Astrocyte of the cerebellum (primary cell): ENCODE data around the gene TENT4A.
A peak's percentile ranks its signal among the peaks of the same experiment; 100 is the strongest.

Source experiments
- DNase-seq: peaks from one replicate; pipeline ENCODE4 v3.0.0-alpha.2; 2011; ENCODE audit warnings: low read depth
- H3K4me3 ChIP-seq: 2 replicates; pipeline ENCODE4 v1.5.1; 2011; ENCODE audit warnings: mild to moderate bottlenecking, low read depth, low read length, moderate library complexity
- in situ Hi-C: cut with HindIII; loops from 2 replicates; pipeline ENCODE4 v1.10.0; 2017; ENCODE audit warnings: low sequenced_read_pairs
- TF ChIP-seq, protein P1 (sequence below): IDR thresholded peaks from 2 replicates; pipeline ENCODE4 v1.5.1; 2012; ENCODE audit warnings: low read length, low read depth, moderate library complexity, mild to moderate bottlenecking; ENCODE audit errors: missing control alignments

Gene TENT4A

DNA sequence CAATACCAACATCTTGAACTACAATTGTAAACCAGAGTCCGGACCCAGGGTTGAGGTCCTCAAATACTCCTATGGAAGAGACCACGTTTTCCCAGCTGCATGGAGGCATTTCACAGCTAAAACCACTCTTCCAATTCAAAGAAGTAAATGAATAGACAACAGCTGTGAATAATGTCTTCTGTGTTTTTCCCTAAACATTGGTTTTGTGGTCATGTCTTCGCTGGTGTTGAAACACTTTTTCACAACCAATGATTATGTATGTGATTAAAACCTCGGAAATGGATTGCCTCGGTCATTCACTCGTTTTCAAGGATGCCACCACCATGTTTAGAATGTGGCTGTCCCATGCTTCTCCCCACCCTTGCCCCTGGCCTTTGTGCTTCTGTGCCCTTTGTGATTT lies 9.4 kb upstream of the TENT4A start:
- in situ Hi-C loops = no loop called here
- H3K4me3 ChIP-seq = no peak overlapping the region
- TF ChIP-seq, protein P1, sequence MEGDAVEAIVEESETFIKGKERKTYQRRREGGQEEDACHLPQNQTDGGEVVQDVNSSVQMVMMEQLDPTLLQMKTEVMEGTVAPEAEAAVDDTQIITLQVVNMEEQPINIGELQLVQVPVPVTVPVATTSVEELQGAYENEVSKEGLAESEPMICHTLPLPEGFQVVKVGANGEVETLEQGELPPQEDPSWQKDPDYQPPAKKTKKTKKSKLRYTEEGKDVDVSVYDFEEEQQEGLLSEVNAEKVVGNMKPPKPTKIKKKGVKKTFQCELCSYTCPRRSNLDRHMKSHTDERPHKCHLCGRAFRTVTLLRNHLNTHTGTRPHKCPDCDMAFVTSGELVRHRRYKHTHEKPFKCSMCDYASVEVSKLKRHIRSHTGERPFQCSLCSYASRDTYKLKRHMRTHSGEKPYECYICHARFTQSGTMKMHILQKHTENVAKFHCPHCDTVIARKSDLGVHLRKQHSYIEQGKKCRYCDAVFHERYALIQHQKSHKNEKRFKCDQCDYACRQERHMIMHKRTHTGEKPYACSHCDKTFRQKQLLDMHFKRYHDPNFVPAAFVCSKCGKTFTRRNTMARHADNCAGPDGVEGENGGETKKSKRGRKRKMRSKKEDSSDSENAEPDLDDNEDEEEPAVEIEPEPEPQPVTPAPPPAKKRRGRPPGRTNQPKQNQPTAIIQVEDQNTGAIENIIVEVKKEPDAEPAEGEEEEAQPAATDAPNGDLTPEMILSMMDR = no peak
- DNase-seq = peak; percentile 22

DNA sequence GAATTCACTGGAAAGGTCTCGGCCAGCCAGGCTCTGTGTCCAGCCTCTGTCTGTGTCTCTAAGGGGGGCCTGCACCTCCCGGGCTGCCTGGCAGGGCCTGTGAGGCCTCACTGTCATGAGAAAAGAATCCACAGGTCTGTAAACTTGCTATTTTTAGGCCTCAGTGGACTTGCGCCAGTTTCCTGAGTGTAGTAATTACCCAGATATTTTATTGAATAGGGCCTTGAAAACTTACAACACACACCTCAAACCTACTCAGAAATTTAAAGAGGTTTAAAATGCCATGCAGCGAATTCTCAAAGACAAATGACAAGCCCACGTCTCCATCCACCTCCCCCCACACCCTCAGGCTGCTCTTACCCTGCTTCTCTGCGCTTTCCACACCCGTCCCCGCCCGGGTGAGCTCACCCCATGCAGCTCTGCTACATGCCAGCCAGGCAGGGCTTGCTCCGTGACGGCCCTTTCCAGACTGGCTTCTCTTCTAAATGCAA lies 8.8 kb upstream of the TENT4A start:
- peak; percentile 78 for DNase-seq
- in situ Hi-C loops = no loop called here
- no peak overlapping the region for H3K4me3 ChIP-seq
- TF ChIP-seq, protein P1 = no peak

DNA sequence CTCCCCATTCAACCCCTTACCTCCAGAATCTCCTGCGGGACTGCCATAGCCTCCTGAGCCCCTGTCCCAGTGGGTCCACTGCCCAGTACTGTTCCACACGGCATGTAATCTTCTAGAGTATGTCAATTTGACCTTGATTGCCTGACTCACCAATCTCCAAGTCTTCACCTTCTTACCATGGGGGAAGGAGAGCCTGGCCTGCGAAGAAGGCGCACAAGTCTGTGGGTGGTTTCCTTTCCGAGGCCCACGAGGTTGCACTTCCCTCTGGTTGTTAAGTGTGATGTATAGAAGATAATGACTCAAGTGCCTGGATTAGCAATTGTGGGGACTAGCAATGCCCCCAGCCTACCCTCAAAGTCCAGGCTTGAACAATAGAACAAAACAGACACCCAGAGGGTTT lies 8.1 kb upstream of the TENT4A start:
- in situ Hi-C loops = no loop called here
- TF ChIP-seq, protein P1 = no peak
- H3K4me3 ChIP-seq = no peak overlapping the region
- no peak for DNase-seq

DNA sequence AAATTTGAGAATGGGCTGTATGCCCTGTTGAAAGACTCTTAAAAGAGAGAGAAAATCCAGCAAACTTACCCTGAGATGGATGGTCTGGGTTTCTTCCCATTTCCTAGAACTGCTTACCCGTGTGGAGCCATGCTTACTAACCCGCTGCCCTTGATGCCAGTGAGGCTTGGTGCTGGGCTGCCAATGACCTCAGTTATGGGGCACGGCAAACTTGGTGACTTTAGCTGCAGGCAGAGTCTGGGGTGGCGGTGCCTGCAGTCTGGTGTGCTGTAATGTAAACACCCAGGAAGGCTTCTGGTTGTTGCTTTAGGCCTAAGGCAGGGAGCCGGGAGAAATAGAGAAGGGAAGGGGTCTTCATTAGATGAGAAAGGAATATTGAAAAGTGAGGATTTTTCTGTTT lies 7.3 kb upstream of the TENT4A start:
- in situ Hi-C loops = no loop called here
- TF ChIP-seq, protein P1 = no peak
- H3K4me3 ChIP-seq = no peak overlapping the region
- no peak for DNase-seq

DNA sequence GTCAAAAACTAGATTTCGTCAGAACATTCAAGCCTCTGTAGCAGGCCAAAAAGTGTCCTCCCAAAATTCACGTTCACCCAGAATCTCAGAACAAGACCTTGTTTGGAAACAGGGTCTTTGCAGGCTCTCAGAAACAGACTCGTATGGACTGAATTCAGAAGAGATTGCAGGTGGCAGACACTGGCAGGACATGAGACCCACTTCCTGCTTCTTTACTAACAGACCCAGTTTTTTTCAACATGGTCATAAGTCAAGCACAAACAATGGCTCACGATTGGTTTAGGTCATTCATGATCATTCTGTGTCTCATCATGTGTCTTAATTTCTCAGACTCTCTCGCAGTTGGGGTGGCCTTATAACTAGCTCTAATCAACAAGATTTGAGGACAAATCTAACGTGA lies 5.4 kb upstream of the TENT4A start:
- TF ChIP-seq, protein P1 = no peak
- no peak for DNase-seq
- in situ Hi-C loops = no loop called here
- H3K4me3 ChIP-seq = no peak overlapping the region

DNA sequence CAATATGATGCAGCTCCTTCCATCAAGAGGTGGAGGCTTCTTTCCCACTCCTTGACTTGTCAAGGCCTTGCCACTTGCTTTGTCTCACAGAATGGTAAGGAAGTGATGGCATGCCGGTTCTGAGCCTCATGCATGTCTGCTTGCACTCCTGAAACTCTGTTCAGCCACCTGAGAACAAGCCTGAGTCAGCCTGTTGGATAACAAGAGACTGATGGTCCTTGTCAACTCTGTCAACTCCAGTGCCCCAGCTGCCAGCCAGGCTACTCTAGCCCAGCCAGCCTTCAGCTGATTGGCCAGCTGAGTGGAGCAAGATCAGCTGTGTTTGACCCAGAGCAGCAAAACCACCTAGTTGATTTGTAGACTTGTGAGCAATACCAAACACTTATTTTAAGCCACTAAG lies 4.4 kb upstream of the TENT4A start:
- TF ChIP-seq, protein P1 = no peak
- no peak for DNase-seq
- in situ Hi-C loops = no loop called here
- no peak overlapping the region for H3K4me3 ChIP-seq

DNA sequence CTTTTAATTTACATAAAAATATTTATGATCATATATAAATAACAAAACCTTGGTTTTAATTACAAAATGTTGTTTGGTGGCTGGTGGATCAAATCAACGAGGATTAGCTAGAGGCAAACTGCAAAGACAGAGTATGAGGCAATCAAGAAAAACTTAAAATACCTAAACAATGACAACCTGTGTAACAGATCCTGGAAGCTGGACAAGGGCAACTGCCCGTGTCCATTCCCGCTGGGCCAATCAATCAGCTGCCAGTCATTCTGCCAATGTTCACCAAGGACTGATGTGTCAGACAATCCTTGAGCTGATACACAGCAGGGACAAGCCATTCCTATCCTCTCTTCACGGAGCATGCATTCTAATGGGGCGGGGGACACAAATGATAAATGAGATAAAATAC lies 3.2 kb upstream of the TENT4A start:
- H3K4me3 ChIP-seq = no peak overlapping the region
- TF ChIP-seq, protein P1 = no peak
- in situ Hi-C loops = no loop called here
- DNase-seq = no peak
